SU-DHL-6 (cell line): ENCODE data around the gene CDH22.

ENCODE experiments used
- H2AFZ ChIP-seq: fragments of 200-600 bp; sonication (generic); 2 replicates; pipeline ENCODE4 v1.6.1; 2014; ENCODE audit warnings: low read depth, mild to moderate bottlenecking, moderate library complexity, mixed read lengths, antibody characterized with exemption, low read length; ENCODE audit not compliant: severe bottlenecking
- H3F3A ChIP-seq: fragments of 200-600 bp; shearing (Covaris generic); 2 replicates; pipeline ENCODE4 v1.6.0; 2016; ENCODE audit warnings: antibody characterized with exemption, mild to moderate bottlenecking; ENCODE audit not compliant: insufficient read depth
- H3K27ac ChIP-seq: fragments of 200-600 bp; sonication (generic); 2 replicates; pipeline ENCODE4 v1.5.1; 2016; ENCODE audit warnings: low read depth, mild to moderate bottlenecking, low read length, moderate library complexity, mixed read lengths
- H3K27me3 ChIP-seq: fragments of 200-600 bp; sonication (generic), shearing (Covaris generic); 2 replicates; pipeline ENCODE4 v1.6.0; 2014; ENCODE audit warnings: mild to moderate bottlenecking, low read length
- H3K36me3 ChIP-seq: fragments of 200-600 bp; sonication (generic); 2 replicates; pipeline ENCODE4 v1.6.1; 2014; ENCODE audit warnings: mild to moderate bottlenecking, low read length, mixed read lengths
- H3K4me2 ChIP-seq: fragments of 300-600, 200-600 bp; shearing (Covaris generic), sonication (generic); 2 replicates; pipeline ENCODE4 v1.6.0; 2014; ENCODE audit warnings: low read length, low read depth, mild to moderate bottlenecking; ENCODE audit not compliant: poor library complexity, severe bottlenecking
- H3K4me3 ChIP-seq: fragments of 200-600 bp; sonication (generic); 2 replicates; pipeline ENCODE4 v1.5.1; 2014; ENCODE audit warnings: antibody characterized with exemption, low read length, mild to moderate bottlenecking, mixed read lengths; ENCODE audit not compliant: insufficient read depth, poor library complexity, severe bottlenecking
- H3K79me2 ChIP-seq: fragments of 200-600 bp; sonication (generic); 2 replicates; pipeline ENCODE4 v1.6.1; 2014; ENCODE audit warnings: mild to moderate bottlenecking, low read length, moderate library complexity; ENCODE audit not compliant: insufficient read depth
- H3K9ac ChIP-seq: fragments of 200-600 bp; sonication (generic); 2 replicates; pipeline ENCODE4 v1.7.0; 2014; ENCODE audit warnings: mild to moderate bottlenecking, low read length
- H3K9me2 ChIP-seq: fragments of 200-600 bp; sonication (generic); replicated peaks from 2 replicates; pipeline ENCODE4 v1.6.1; 2014; ENCODE audit warnings: low read length; ENCODE audit not compliant: insufficient read depth
- H3K9me3 ChIP-seq: fragments of 200-600 bp; sonication (generic); 2 replicates; pipeline ENCODE4 v1.6.1; 2014; ENCODE audit warnings: low read length, mixed read lengths; ENCODE audit not compliant: insufficient read depth
- H4K20me1 ChIP-seq: fragments of 200-600 bp; sonication (generic); 2 replicates; pipeline ENCODE4 v1.6.1; 2014; ENCODE audit warnings: low read depth, mild to moderate bottlenecking, antibody characterized with exemption, low read length, moderate library complexity, mixed read lengths
- CTCF ChIP-seq: fragments of 200-600 bp; sonication (generic); IDR thresholded peaks from one replicate; pipeline ENCODE4 v1.5.1; 2017; ENCODE audit warnings: antibody characterized with exemption, mild to moderate bottlenecking, low read length, moderate library complexity; ENCODE audit not compliant: insufficient read depth, poor library complexity, severe bottlenecking
- EZH2phosphoT487 ChIP-seq: fragments of 200-600 bp; sonication (generic), shearing (Covaris generic); conservative IDR thresholded peaks from 2 replicates; pipeline ENCODE4 v1.6.1; 2018; ENCODE audit warnings: mild to moderate bottlenecking, antibody characterized with exemption, low read length, moderate library complexity, mixed read lengths

The CDH22 gene

GRCh38 chr20:46227272-46227767, 81.0 kb downstream of the CDH22 start:
- TF ChIP-seq CTCF (no peak), EZH2phosphoT487 (no peak)
- Histone ChIP-seq H3K9me3 (no peaks in the 10 kb centered on the region), H3K9me2 (no peaks in the 10 kb centered on the region), H2AFZ (no peak overlapping the region), H3K4me3 (no peak overlapping the region), H3K4me2 (no peak overlapping the region), H4K20me1 (0 out of 2 replicates have a peak, but pooled peaks cover 3% of the 10 kb centered on the region), H3K9ac (no peak overlapping the region), H3F3A (no peaks in the 10 kb centered on the region), H3K36me3 (no peaks in the 10 kb centered on the region), H3K27ac (no peak overlapping the region), H3K79me2 (no peaks in the 10 kb centered on the region), H3K27me3 (no peaks in the 10 kb centered on the region)

- H2AFZ ChIP-seq = no peak overlapping the region
- H3K36me3 ChIP-seq = no peaks in the 10 kb centered on the region
- H3F3A ChIP-seq = no peaks in the 10 kb centered on the region
- H3K27ac ChIP-seq = no peak overlapping the region
- no peaks in the 10 kb centered on the region for H3K9me2 ChIP-seq
- no peak overlapping the region for H3K4me3 ChIP-seq
- no peak overlapping the region for H3K4me2 ChIP-seq
- TF ChIP-seq CTCF (no peak), EZH2phosphoT487 (no peak)
- H4K20me1 ChIP-seq = 0 out of 2 replicates have a peak, but pooled peaks cover 3% of the 10 kb centered on the region
- no peaks in the 10 kb centered on the region for H3K9me3 ChIP-seq
- no peak overlapping the region for H3K9ac ChIP-seq
- no peaks in the 10 kb centered on the region for H3K79me2 ChIP-seq
- H3K27me3 ChIP-seq = no peaks in the 10 kb centered on the region
These were observed 81.7 kb downstream of the CDH22 start for GRCh38 chr20:46226602-46227001.

GRCh38 chr20:46222521-46223007, 85.7 kb downstream of the CDH22 start:
- H3K9me2 ChIP-seq = no peaks in the 10 kb centered on the region
- H2AFZ ChIP-seq = no peak overlapping the region
- no peaks in the 10 kb centered on the region for H3K9me3 ChIP-seq
- H3K27me3 ChIP-seq = no peaks in the 10 kb centered on the region
- no peaks in the 10 kb centered on the region for H3K79me2 ChIP-seq
- no peak overlapping the region for H3K4me3 ChIP-seq
- no peak overlapping the region for H3K9ac ChIP-seq
- no peak overlapping the region for H3K4me2 ChIP-seq
- H3F3A ChIP-seq = no peaks in the 10 kb centered on the region
- H3K36me3 ChIP-seq = no peaks in the 10 kb centered on the region
- H4K20me1 ChIP-seq = no peaks in the 10 kb centered on the region
- no peak for TF ChIP-seq EZH2phosphoT487
- TF ChIP-seq CTCF = no peak
- H3K27ac ChIP-seq = no peak overlapping the region
